D341Med (cell line): ENCODE measurements around the gene FAM53B.

Experiments used
- DNase-seq: peaks from one replicate; pipeline ENCODE4 v3.0.0; 2012; ENCODE audit warnings: low spot score

FAM53B gene

GRCh38 chr10:124660404-124661125 is 83.6 kb downstream of the FAM53B start:
- DNase-seq, result no peak

DNA sequence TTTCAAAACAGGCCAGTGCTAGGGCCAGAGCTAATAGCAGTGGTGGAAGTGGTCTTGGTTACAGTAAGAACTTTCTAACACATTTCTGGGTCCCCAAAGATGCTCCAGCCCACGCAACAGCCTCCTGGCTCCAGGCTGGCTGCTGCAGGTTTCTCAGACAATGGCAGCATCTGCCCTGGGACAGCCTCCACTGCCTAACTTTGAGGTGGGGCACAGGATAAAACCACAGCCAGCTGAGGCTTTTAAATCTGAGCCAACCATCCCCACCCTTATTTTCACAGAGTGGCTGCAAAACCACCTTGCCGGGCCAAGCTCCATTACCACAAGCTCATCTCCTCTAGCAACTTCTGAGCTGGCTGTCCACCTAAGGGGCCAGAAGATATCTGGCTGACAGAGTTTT is 84.8 kb downstream of the FAM53B start:
- no peak for DNase-seq

- no peak for DNase-seq
These were observed 85.5 kb downstream of the FAM53B start for GRCh38 chr10:124658591-124659242.

GRCh38 chr10:124657806-124658205 is 86.4 kb downstream of the FAM53B start:
- DNase-seq, result no peak

DNA sequence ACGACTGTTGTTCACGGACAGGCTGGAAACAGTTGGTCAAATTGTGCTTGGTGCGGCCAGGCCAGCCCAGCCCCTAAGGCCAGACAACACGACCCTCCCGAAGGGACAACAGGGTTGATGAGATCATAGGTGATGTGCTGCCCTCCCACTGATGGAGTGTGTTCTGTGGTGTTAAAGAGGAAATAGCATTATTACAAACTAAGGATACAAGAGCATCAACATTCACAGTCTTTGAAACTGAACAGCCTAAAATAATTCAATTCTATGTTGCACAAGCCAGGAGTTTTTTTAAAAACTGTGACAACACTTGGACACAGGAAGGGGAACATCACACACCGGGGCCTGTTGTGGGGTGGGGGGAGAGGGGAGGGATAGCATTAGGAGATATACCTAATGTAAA is 87.6 kb downstream of the FAM53B start:
- no peak for DNase-seq

- DNase-seq, result no peak
These were observed 88.1 kb downstream of the FAM53B start for GRCh38 chr10:124656113-124656490.

- no peak for DNase-seq
These were observed 88.7 kb downstream of the FAM53B start for GRCh38 chr10:124655191-124656112.

DNA sequence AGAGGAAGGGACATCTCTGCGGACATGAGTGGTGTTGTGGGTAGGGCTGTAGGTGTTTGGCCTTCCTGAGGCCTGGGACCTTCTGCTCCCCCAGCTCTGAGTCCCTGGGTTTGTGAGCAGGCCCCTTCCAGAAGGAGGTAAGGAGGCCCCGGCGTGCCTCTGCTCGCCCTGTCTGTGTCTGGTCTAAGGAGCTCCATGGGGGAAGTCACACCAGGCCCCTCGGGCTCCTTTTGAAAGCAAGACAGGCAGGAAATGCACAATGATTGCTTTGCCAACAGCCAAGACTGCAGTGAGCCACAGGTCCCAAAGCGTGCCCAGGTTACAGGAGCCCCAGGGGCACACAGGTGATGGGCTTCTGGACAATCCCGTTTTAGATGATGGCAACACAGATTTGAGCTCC is 89.5 kb downstream of the FAM53B start:
- DNase-seq, result no peak

DNA sequence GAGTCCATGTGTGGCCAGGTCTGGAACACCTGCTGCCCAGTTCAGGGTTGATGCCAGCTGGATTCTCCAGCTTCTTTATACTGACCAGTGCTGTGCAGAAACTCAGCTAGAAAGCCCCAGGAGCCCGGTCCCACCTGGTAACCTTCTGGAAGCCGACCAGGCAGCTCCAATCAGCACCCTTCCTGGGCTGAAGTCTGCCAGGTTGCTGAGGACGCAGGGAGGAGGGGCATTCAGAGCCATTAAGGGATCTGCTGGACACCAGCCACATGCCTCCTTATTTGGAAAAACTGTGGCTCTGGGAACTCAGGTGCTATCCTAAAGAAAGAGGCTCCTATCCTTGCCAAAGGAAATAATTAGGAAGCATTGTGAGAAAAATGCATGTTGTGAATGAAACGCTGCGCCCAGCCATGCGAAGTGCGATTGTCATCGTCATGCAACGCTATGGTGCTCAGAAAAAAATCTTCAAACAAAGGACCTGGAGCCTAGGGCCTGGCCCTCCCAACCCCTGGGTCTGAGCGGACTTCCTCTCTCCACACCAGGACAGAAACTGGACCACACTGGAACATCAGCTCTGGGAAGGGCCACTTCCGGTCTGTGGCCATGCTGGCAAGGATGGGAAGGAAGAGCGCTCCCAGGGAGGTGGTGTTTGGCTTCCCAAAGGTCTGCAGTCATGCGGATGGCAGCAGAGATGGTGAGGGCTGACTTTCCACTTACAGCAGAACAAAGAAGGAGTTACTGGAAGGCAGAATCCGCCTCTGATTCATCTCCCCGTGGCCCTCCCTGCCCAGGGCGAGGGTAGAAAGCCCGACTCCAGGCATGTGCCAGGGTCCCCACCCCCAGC is 90.1 kb downstream of the FAM53B start:
- DNase-seq, result peak; percentile 44

DNA sequence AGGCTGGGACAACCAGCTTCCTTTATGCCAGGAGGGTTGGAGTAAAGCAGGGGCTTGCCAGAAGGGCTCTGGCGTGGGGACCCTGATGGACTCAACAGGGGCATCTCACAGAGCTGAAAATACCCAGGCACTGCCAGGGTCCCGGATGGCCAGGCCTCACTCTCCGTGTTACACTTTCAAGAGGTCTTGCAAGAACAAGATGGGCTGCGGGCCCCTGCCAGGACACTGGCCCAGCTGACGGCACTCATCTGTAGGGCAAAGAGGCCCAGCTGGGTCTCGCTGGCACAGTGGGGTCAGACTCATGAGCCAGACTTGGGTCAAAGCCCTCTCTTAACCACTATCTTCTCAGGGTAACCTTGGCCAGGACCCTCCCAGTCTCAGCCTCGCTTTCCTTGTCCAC is 90.9 kb downstream of the FAM53B start:
- DNase-seq, result no peak

DNA sequence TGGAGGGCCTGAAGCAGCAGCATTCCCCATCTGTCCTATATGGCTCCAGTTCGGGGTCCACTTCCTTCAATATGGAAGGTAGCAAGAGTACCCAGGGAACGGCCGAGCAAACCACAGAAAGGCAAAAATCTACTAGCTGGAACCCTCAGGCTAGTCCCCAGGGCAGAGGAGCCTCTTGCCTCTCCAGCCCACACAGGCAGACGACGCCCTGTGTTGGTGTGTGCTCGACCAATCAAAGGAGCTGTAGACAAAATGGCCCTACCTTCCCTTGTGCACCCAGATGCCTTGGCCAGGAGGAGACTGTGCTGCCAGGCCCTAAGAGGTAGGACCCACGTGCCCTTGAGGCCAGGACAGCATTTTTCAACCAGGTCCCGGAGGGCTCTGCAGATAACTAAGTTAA is 91.5 kb downstream of the FAM53B start:
- DNase-seq, result no peak

DNA sequence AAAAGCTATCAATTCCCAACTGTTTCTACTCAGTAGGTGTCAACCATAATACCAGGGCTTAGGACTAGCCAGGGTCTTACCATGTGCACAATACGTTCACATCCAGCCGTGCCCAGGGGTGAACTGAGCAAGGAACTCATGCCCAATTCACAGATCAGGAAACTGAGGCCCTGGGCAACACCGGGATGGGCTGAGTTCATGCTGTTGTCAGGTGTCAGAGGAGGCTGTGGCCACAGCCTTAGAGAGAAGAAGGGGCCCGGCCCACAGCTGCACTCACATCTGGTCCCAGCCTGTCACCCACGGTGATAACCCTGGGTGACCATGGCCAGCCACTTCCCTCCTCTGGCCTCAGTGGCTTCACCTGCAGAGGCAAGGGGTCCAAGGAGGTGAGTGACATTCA is 92.0 kb downstream of the FAM53B start:
- no peak for DNase-seq

GRCh38 chr10:124651402-124651891 is 92.7 kb downstream of the FAM53B start:
- no peak for DNase-seq

- DNase-seq, result no peak
These were observed 93.3 kb downstream of the FAM53B start for GRCh38 chr10:124650820-124651401.

DNA sequence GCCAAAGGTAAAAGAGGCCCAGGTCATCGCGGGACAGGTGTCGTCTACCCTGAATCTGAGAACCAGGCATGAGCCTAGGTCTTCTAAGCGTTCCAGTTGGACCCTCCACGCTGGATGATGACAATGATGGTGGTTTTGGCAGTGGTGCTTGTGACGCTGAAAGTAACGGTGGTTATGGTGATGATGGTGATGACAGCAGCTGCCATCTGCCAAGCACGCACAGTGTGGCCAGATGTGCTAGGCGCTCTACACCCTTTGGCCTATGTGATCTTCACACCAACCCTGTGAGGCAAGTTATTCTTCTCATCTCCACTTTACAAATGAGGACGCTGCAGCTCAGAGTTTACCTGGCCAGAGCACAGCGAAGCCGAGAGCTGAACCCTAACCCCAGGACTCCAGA is 93.9 kb downstream of the FAM53B start:
- DNase-seq, result no peak

- no peak for DNase-seq
These were observed 95.0 kb downstream of the FAM53B start for GRCh38 chr10:124649214-124649613.

GRCh38 chr10:124648738-124649137 is 95.4 kb downstream of the FAM53B start:
- no peak for DNase-seq

DNA sequence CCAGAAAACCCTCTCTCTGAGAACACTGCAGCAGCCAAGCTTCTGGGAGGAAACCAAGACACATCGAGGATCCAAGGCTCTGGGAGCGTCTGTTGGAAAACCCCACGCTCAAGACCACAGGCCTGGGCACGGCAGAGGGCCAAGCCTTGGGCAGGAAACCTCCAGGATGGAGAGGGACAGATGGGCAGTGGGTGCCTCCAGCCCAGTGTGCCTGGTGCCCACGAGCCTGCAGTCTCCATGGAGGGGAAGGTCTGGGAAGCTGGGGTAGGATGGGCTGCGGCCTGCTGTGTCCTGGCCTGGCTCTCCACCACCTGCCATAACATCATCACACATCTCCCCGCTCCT is 96.1 kb downstream of the FAM53B start:
- no peak for DNase-seq

GRCh38 chr10:124647421-124648130 is 96.6 kb downstream of the FAM53B start:
- DNase-seq, result no peak

DNA sequence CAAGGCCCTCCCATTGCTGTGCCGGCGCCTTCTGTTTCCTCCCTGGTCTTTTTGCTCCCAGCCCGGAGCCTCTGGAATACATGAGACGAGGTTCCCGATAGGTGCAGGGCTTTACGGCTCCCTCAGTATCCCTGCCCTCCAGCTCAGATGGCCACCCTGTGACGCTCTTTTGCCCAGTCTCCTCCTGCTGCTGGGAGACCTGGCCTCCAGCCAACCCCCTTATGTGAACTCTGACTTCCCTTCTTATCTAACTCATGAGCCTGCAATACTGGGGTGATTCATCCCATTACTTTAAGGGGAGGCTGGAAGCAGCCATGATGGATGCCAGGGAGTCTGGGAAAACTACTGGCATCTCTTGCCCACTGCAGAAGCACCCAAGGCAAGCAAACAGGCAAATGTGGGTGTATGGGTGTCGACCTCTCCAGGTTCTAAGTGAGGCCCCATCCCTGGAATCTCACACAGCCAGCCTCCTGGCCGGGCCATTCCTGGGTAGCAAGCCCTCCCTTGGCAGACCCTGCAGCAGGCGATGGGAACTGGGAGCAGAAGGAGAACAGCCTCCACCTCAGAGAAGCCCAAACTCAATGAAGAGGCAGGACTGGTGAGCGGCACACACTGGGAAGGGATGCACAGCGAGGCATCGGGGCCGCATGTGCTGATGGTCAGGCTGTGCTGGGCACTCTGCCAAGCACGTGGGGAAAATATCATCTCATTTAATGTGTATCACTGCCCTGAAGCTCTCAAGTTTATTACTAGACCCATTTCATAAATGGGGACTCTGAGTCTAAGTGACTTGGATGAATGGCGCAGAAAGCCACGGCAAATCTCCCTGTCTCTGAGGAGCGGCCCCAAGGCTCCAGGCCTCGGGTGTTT is 97.5 kb downstream of the FAM53B start:
- no peak for DNase-seq
